IMR-90 (cell line): Measurements from ENCODE around the gene PRRT2. TPM values are rescaled to one million over a fixed set of nuclear protein-coding genes. Genes with fewer than 3 reads are reported as not detected.

ENCODE experiments used
- ATAC-seq: fragments of 200-7000 bp; cut with Tn5 transposase; 2 replicates; pipeline ENCODE4 v1.9.1; 2020; ENCODE audit warnings: low read depth, mild to moderate bottlenecking, moderate library complexity
- BruUV-seq: library from RNA; stranded (reverse); fragments of 400-500 nt; replicated peaks from 2 replicates; lab custom pipeline; 2021; lab: Mats Ljungman, UMichigan
- CTCF ChIA-PET: fragments of 300-600 bp; formaldehyde crosslinking; extraction: SDS; loops from one replicate; lab custom pipeline; 2021; ENCODE audit warnings: antibody characterized with exemption; lab: Yijun Ruan, JAX
- POLR2A ChIA-PET: fragments of 300-600 bp; sonication (Branson Sonifier 250); formaldehyde crosslinking; loops from one replicate; lab custom pipeline; 2022; ENCODE audit warnings: antibody characterized with exemption; ENCODE audit not compliant: unreplicated experiment; lab: Charles Lee
- DNase-seq: peaks from one replicate; pipeline ENCODE4 v3.0.0; 2013
- H2AFZ ChIP-seq: replicated peaks from 2 replicates; pipeline ENCODE3; 2013; ENCODE audit warnings: low read length, mild to moderate bottlenecking; ENCODE audit not compliant: poor library complexity
- H2AK5ac ChIP-seq: 2 replicates; pipeline ENCODE4 v1.6.1; 2013; ENCODE audit warnings: low read depth, low read length, inconsistent platforms
- H2AK9ac ChIP-seq: replicated peaks from 2 replicates; pipeline ENCODE3; 2013; ENCODE audit warnings: mild to moderate bottlenecking, low read depth, low read length, moderate library complexity; ENCODE audit not compliant: poor library complexity
- H2BK120ac ChIP-seq: 2 replicates; pipeline ENCODE4 v1.6.1; 2013; ENCODE audit warnings: low read depth, low read length, inconsistent platforms
- H2BK15ac ChIP-seq: 3 replicates; pipeline ENCODE4 v1.6.1; 2013; ENCODE audit warnings: low read depth, low read length, inconsistent platforms
- H2BK20ac ChIP-seq: 2 replicates; pipeline ENCODE4 v1.6.1; 2013; ENCODE audit warnings: low read depth, mild to moderate bottlenecking, inconsistent platforms, low read length, moderate library complexity
- H2BK5ac ChIP-seq: 2 replicates; pipeline ENCODE4 v1.6.1; 2013; ENCODE audit warnings: mild to moderate bottlenecking, low read depth, low read length, inconsistent platforms; ENCODE audit not compliant: poor library complexity, severe bottlenecking
- H3K14ac ChIP-seq: replicated peaks from 2 replicates; pipeline ENCODE4 v1.6.1; 2013; ENCODE audit warnings: low read depth, low read length, inconsistent platforms
- H3K18ac ChIP-seq: 2 replicates; pipeline ENCODE4 v1.6.1; 2013; ENCODE audit warnings: low read depth, low read length, control low read depth
- H3K23ac ChIP-seq: 2 replicates; pipeline ENCODE4 v1.6.1; 2013; ENCODE audit warnings: low read depth, low read length, inconsistent platforms
- H3K27ac ChIP-seq: 2 replicates; pipeline ENCODE4 v1.5.1; 2013; ENCODE audit warnings: mild to moderate bottlenecking, control low read depth, low read length; ENCODE audit not compliant: insufficient read depth
- H3K27me3 ChIP-seq: 2 replicates; pipeline ENCODE4 v1.6.1; 2013; ENCODE audit warnings: low read length; ENCODE audit not compliant: control insufficient read depth, insufficient read depth
- H3K36me3 ChIP-seq: 2 replicates; pipeline ENCODE4 v1.6.1; 2013; ENCODE audit warnings: low read length, mixed read lengths; ENCODE audit not compliant: control insufficient read depth, insufficient read depth
- H3K4ac ChIP-seq: 2 replicates; pipeline ENCODE4 v1.6.1; 2013; ENCODE audit warnings: low read depth, low read length, inconsistent platforms
- H3K4me1 ChIP-seq: 2 replicates; pipeline ENCODE4 v1.6.1; 2013; ENCODE audit warnings: low read length, mixed read lengths; ENCODE audit not compliant: control insufficient read depth, insufficient read depth
- H3K4me2 ChIP-seq: 2 replicates; pipeline ENCODE4 v1.6.1; 2013; ENCODE audit warnings: low read depth, mild to moderate bottlenecking, control low read depth, low read length, moderate library complexity
- H3K4me3 ChIP-seq: 2 replicates; pipeline ENCODE4 v1.5.1; 2013; ENCODE audit warnings: low read depth, mild to moderate bottlenecking, control low read depth, low read length, moderate library complexity; ENCODE audit not compliant: insufficient read depth
- H3K56ac ChIP-seq: 2 replicates; pipeline ENCODE4 v1.6.1; 2013; ENCODE audit warnings: low read length, inconsistent platforms; ENCODE audit not compliant: insufficient read depth; ENCODE audit errors: extremely low read depth
- H3K79me1 ChIP-seq, 2 experiments: 2 replicates each; pipeline ENCODE4 v1.6.1; 2013; ENCODE audit warnings: low read length in 2 of 2, inconsistent platforms in 1 of 2, low read depth in 1 of 2
- H3K9ac ChIP-seq: 2 replicates; pipeline ENCODE4 v1.6.1; 2013; ENCODE audit warnings: low read depth, low read length, control low read depth
- H3K9me1 ChIP-seq: 2 replicates; pipeline ENCODE4 v1.6.1; 2013; ENCODE audit warnings: low read length, inconsistent platforms; ENCODE audit not compliant: insufficient read depth
- H3K9me3 ChIP-seq: 2 replicates; pipeline ENCODE4 v1.6.1; 2013; ENCODE audit warnings: low read length; ENCODE audit not compliant: control insufficient read depth, insufficient read depth
- H4K20me1 ChIP-seq: 2 replicates; pipeline ENCODE4 v1.6.1; 2013; ENCODE audit warnings: low read length, inconsistent platforms; ENCODE audit not compliant: insufficient read depth
- H4K5ac ChIP-seq: 2 replicates; pipeline ENCODE4 v1.6.1; 2013; ENCODE audit warnings: mild to moderate bottlenecking, low read depth, low read length, control low read depth
- H4K8ac ChIP-seq, 2 experiments: 2 replicates each; pipeline ENCODE4 v1.6.1; 2013; ENCODE audit warnings: low read depth in 2 of 2, low read length in 2 of 2, control low read depth in 1 of 2, inconsistent platforms in 1 of 2
- H4K91ac ChIP-seq: 2 replicates; pipeline ENCODE4 v1.6.1; 2013; ENCODE audit warnings: low read depth, low read length, inconsistent platforms; ENCODE audit not compliant: insufficient read depth
- BHLHE40 ChIP-seq: fragments of 150-350 bp; IDR thresholded peaks from 2 replicates; pipeline ENCODE4 v1.6.1; 2016; ENCODE audit warnings: mild to moderate bottlenecking, low read depth, low read length
- CEBPB ChIP-seq: IDR thresholded peaks from 2 replicates; pipeline ENCODE4 v1.6.1; 2012; ENCODE audit warnings: low read depth, low read length, improper control_type of control experiment
- CHD1 ChIP-seq: IDR thresholded peaks from 2 replicates; pipeline ENCODE4 v1.6.1; 2012; ENCODE audit warnings: low read depth, low read length, improper control_type of control experiment
- CTCF ChIP-seq: conservative IDR thresholded peaks from 2 replicates; pipeline ENCODE4 v1.5.1; 2012; ENCODE audit warnings: mild to moderate bottlenecking, low read depth, low read length, improper control_type of control experiment
- ELK1 ChIP-seq: fragments of 150-350 bp; IDR thresholded peaks from 2 replicates; pipeline ENCODE4 v1.6.1; 2016; ENCODE audit warnings: low read depth, mild to moderate bottlenecking, low read length, moderate library complexity, borderline replicate concordance
- MAFK ChIP-seq: IDR thresholded peaks from 2 replicates; pipeline ENCODE4 v1.6.1; 2012; ENCODE audit warnings: low read depth, low read length, improper control_type of control experiment
- MAZ ChIP-seq: IDR thresholded peaks from 2 replicates; pipeline ENCODE4 v1.6.1; 2012; ENCODE audit warnings: low read depth, mild to moderate bottlenecking, low read length, improper control_type of control experiment, moderate library complexity, borderline replicate concordance
- MXI1 ChIP-seq: IDR thresholded peaks from 2 replicates; pipeline ENCODE4 v1.6.1; 2012; ENCODE audit warnings: low read depth, mild to moderate bottlenecking, low read length, moderate library complexity, borderline replicate concordance
- NFE2L2 ChIP-seq: fragments of 150-350 bp; IDR thresholded peaks from 2 replicates; pipeline ENCODE4 v1.6.1; 2016; ENCODE audit warnings: low read depth, mild to moderate bottlenecking, low read length
- POLR2A ChIP-seq: IDR thresholded peaks from 2 replicates; pipeline ENCODE4 v1.6.1; 2012; ENCODE audit warnings: mild to moderate bottlenecking, low read depth, low read length
- RAD21 ChIP-seq: IDR thresholded peaks from 2 replicates; pipeline ENCODE4 v1.6.1; 2012; ENCODE audit warnings: low read length, improper control_type of control experiment
- RFX5 ChIP-seq: IDR thresholded peaks from 2 replicates; pipeline ENCODE4 v1.8.0; 2012; ENCODE audit warnings: low read depth, mild to moderate bottlenecking, low read length, moderate library complexity
- SMC3 ChIP-seq: fragments of 150-350 bp; IDR thresholded peaks from 2 replicates; pipeline ENCODE4 v1.6.1; 2016; ENCODE audit warnings: low read depth, mild to moderate bottlenecking, antibody characterized with exemption, low read length, moderate library complexity
- USF2 ChIP-seq: fragments of 150-350 bp; IDR thresholded peaks from 2 replicates; pipeline ENCODE4 v1.6.1; 2017; ENCODE audit warnings: mild to moderate bottlenecking, antibody characterized with exemption, low read length, low read depth
- WGBS, 2 experiments: methylation state at CpG; one replicate each; pipeline versions ENCODE4 v1.1.5 to v1.1.7; 2013; ENCODE audit warnings: missing lambda C conversion rate in 2 of 2; ENCODE audit not compliant: insufficient read length in 1 of 2; ENCODE audit errors: extremely low coverage in 2 of 2; 5-methylcytosine and 5-hydroxymethylcytosine counted together
- dilution Hi-C: fragments of 300-500 bp; cut with HindIII; formaldehyde crosslinking; loops from one replicate; pipeline ENCODE4 v1.14.3; 2018; ENCODE audit warnings: low sequenced_read_pairs; ENCODE audit not compliant: unreplicated experiment
- in situ Hi-C: fragments of 300-500 bp; cut with MboI; formaldehyde crosslinking; loops from 3 replicates; pipeline ENCODE4 v1.14.3; 2019; ENCODE audit warnings: low sequenced_read_pairs, inconsistent platforms, mixed read lengths
- intact Hi-C: fragments of 100-400 bp; cut with micrococcal nuclease; formaldehyde crosslinking; loops from 2 replicates; pipeline ENCODE4 v1.10.0; 2022
- polyA plus RNA-seq, 3 experiments: library from polyadenylated mRNA; depleted of rRNA; stranded (reverse); fragments of >200 nt; gene quantifications; 2 replicates each; pipeline ENCODE4 v1.2.3, GENCODE V29; 2012; ENCODE audit warnings: low replicate concordance in 1 of 3
- total RNA-seq: library from RNA; depleted of rRNA; stranded (reverse); fragments of >200 nt; gene quantifications from 2 replicates; pipeline ENCODE4 v1.2.3, GENCODE V29; 2012

Gene PRRT2
- total and polyA plus RNA-seq, 2 of the 4 experiments (the other 2 are of a cell fraction), result 0.90 to 10.5 TPM

- peaks cover 9 to 46% of the 10 kb centered on the region in 2 experiments; a peak in 2 of 4 replicates for H3K79me1 ChIP-seq
- no peak overlapping the region for H2BK120ac ChIP-seq
- no peak overlapping the region for H2BK5ac ChIP-seq
- ATAC-seq (no peak), DNase-seq (no peak)
- H4K8ac ChIP-seq, result no peak overlapping the region
- no peak overlapping the region for H3K23ac ChIP-seq
- no peaks in the 10 kb centered on the region; the same call in none of the 2 replicates for H3K4me1 ChIP-seq
- H4K91ac ChIP-seq, result no peak overlapping the region
- no peak overlapping the region for H2BK15ac ChIP-seq
- in situ Hi-C loops, result no loop called here
- no peak overlapping the region for H3K14ac ChIP-seq
- H3K36me3 ChIP-seq, result peaks cover 76% of the 10 kb centered on the region
- H3K9me3 ChIP-seq, result no peaks in the 10 kb centered on the region
- 50% methylated on average over 2 of the region's 10 CpGs; no CpG with 5 or more reads in 1 of the 2 experiments for WGBS, 2 experiments
- no peak overlapping the region for H3K4me2 ChIP-seq
- no peak overlapping the region for H2AK5ac ChIP-seq
- dilution Hi-C loops, result no loop called here
- no peak for TF ChIP-seq RFX5
- no peak for TF ChIP-seq ELK1
- no peak for TF ChIP-seq CHD1
- no peak for TF ChIP-seq CEBPB
- TF ChIP-seq MAZ, result no peak
- TF ChIP-seq SMC3, result no peak
- TF ChIP-seq USF2, result no peak
- no peak for TF ChIP-seq MXI1
- no peak for TF ChIP-seq MAFK
- no peak for TF ChIP-seq NFE2L2
- TF ChIP-seq POLR2A, result no peak
- TF ChIP-seq CTCF, result no peak
- no peak for TF ChIP-seq BHLHE40
- no peak for TF ChIP-seq RAD21
- no peaks in the 10 kb centered on the region; the same call in 1 of the 2 replicates for H4K20me1 ChIP-seq
- no peak overlapping the region for H2AFZ ChIP-seq
- H3K9ac ChIP-seq, result no peak overlapping the region
- H3K4me3 ChIP-seq, result no peak overlapping the region
- no peak overlapping the region for H2AK9ac ChIP-seq
- no peak overlapping the region for H2BK20ac ChIP-seq
- no peaks in the 10 kb centered on the region; the same call in 1 of the 2 replicates for H3K9me1 ChIP-seq
- intact Hi-C loops, result no loop called here
- BruUV-seq, result no TSS peak
- no peaks in the 10 kb centered on the region for H3K27me3 ChIP-seq
- H4K5ac ChIP-seq, result no peak overlapping the region
- no peak overlapping the region for H3K56ac ChIP-seq
- H3K27ac ChIP-seq, result no peak overlapping the region
- ChIA-PET CTCF (no interaction called here), POLR2A (no interaction called here)
- H3K4ac ChIP-seq, result no peak overlapping the region
- H3K18ac ChIP-seq, result no peak overlapping the region
Measured at GRCh38 chr16:29840240-29840639, 28.2 kb downstream of the PRRT2 start.
